ENCODE data around the gene ANAPC15. TPM values are rescaled to one million over a fixed set of nuclear protein-coding genes. Genes with fewer than 3 reads are reported as not detected.

The ANAPC15 gene
- 38.7 TPM for polyA plus RNA-seq (2012; ENCODE audit: insufficient read length, low read depth)

DNA sequence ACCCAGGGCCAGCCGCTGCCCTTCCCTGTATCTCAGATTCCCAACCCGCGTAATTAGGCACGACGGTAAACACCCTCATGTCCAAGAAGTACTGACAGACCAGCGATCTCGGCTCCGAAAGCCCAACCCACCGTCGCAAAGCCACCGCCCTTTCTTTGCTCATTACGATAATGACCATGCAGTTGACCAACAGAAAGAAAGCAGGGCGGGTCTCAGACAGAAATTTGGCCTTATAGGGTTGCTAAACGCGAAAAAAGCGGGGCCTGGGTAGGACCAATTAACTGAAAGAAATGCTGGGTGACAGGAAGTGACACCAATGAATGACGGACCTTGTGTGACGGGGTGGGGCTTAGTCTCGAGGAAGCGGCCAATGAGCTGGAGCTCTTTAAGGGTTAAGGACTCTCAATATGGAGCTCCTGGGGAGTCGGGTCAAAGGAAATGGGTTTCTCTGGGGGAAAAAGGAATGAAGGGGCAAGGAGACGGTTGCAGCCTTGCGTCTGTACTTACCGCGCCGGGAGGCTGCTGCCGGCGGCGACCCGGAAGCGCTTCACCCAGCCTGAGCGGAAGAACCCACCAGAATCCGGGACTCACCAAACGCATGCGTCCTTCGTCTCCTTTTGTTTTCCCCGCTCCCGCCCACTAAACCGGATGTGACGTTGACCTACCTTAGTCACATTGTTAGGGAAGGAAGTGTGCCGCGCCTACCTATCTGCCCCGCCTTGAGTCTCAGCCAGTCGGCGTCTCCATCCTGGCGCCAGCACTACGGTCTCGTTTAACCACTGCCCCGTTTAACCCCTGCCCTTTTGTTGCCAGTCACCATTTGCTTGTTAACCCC is at the start of gene ANAPC15:
Gene ANAPC15 (minus strand): TSS at position 553 of the 835 bp plus-strand sequence. CDS start 1,419 bp downstream, outside the sequence.
- TF ChIP-seq TAF1 (IDR thresholded peaks at IDR 0.05; ENCODE audit: borderline replicate concordance, insufficient read depth, low read length) (peak; percentile 80; the same call in 1 of the 2 replicates), REST (IDR thresholded peaks at IDR 0.05; ENCODE audit: insufficient read depth in 1 of 2, low read depth in 2 of 2, low read length in 2 of 2) (no peak), SIN3A (IDR thresholded peaks at IDR 0.05; ENCODE audit: borderline replicate concordance, insufficient read depth, low read length) (peak; percentile 49; the same call in 1 of the 2 replicates), FOXP2 (optimal IDR thresholded peaks at IDR 0.05; ENCODE audit: borderline replicate concordance, extremely low read depth, extremely low read length, insufficient read depth) (peak; percentile 64), POLR2AphosphoS5 (IDR thresholded peaks at IDR 0.05; ENCODE audit: low read depth, low read length) (peak; percentile 97)

DNA sequence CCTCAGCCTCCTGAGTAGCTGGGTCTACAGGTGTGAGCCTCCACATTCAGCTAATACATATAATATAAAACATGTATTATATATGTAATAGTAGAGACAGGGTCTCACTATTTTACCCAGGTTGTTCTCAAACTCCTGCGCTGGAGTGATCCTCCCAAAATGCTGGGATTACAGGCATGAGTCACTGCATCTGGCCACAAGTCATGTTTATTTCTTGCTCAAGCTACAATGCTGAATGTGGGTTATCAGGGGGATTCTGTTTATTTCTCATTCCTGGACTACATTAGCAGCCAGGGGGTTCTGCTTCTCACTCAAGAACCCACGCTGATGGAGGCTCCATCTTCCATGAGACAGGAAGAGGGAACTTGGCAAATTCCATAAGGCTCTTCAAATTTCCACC is 47.8 kb upstream of the ANAPC15 start:
- TF ChIP-seq TAF1 (IDR thresholded peaks at IDR 0.05; ENCODE audit: borderline replicate concordance, insufficient read depth, low read length) (no peak), SIN3A (IDR thresholded peaks at IDR 0.05; ENCODE audit: borderline replicate concordance, insufficient read depth, low read length) (no peak), REST (IDR thresholded peaks at IDR 0.05; ENCODE audit: insufficient read depth in 1 of 2, low read depth in 2 of 2, low read length in 2 of 2) (no peak), FOXP2 (optimal IDR thresholded peaks at IDR 0.05; ENCODE audit: borderline replicate concordance, extremely low read depth, extremely low read length, insufficient read depth) (no peak), POLR2AphosphoS5 (IDR thresholded peaks at IDR 0.05; ENCODE audit: low read depth, low read length) (no peak)

- TF ChIP-seq POLR2AphosphoS5 (IDR thresholded peaks at IDR 0.05; ENCODE audit: low read depth, low read length) (no peak), FOXP2 (optimal IDR thresholded peaks at IDR 0.05; ENCODE audit: borderline replicate concordance, extremely low read depth, extremely low read length, insufficient read depth) (no peak), SIN3A (IDR thresholded peaks at IDR 0.05; ENCODE audit: borderline replicate concordance, insufficient read depth, low read length) (no peak), TAF1 (IDR thresholded peaks at IDR 0.05; ENCODE audit: borderline replicate concordance, insufficient read depth, low read length) (no peak)
Measured at GRCh38 chr11:72157131-72157530, 44.6 kb upstream of the ANAPC15 start.

DNA sequence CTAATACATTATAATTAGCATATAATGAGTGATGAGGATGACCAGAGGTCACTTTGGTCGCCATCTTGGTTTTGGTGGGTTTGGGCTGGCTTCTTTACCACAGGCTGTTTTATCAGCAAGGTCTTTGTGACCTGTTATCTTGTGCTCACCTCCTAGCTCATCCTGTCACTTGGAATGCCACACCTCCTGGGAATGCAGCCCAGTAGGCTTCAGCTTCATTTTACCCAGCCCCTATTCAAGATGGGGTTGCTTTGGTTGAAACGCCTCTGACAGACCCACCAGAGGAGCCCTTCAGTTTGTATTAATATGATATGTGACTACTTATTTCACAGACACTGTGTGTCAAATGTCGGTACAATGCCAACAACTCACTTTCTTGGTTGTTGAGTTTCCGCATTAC is 43.3 kb upstream of the ANAPC15 start:
- no peak for TF ChIP-seq SIN3A (IDR thresholded peaks at IDR 0.05; ENCODE audit: borderline replicate concordance, insufficient read depth, low read length)
- TF ChIP-seq FOXP2 (optimal IDR thresholded peaks at IDR 0.05; ENCODE audit: borderline replicate concordance, extremely low read depth, extremely low read length, insufficient read depth) = no peak
- TF ChIP-seq TAF1 (IDR thresholded peaks at IDR 0.05; ENCODE audit: borderline replicate concordance, insufficient read depth, low read length) = no peak
- TF ChIP-seq POLR2AphosphoS5 (IDR thresholded peaks at IDR 0.05; ENCODE audit: low read depth, low read length) = no peak
- no peak for TF ChIP-seq REST (IDR thresholded peaks at IDR 0.05; ENCODE audit: insufficient read depth in 1 of 2, low read depth in 2 of 2, low read length in 2 of 2)

DNA sequence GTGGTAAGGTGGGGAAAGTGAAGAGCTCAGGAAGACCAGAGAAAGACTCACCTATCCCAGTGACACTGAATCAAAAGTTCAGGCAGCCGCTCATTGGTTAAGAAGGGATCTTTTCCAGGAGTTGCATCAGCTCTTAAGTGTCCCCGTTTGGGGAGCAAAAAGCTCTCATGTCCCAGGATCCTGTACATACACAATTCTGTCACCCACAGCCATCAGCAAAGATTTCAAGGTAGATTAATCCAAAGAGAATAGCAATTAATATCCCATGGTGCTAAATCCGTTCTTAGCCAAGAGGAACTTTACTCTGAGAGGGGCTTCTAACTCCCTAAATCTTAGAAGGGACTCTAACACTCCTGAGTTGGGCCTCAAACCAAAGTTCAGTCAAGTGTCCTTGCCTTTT is 42.3 kb upstream of the ANAPC15 start:
- no peak for TF ChIP-seq FOXP2 (optimal IDR thresholded peaks at IDR 0.05; ENCODE audit: borderline replicate concordance, extremely low read depth, extremely low read length, insufficient read depth)
- no peak for TF ChIP-seq POLR2AphosphoS5 (IDR thresholded peaks at IDR 0.05; ENCODE audit: low read depth, low read length)
- no peak for TF ChIP-seq TAF1 (IDR thresholded peaks at IDR 0.05; ENCODE audit: borderline replicate concordance, insufficient read depth, low read length)
- TF ChIP-seq SIN3A (IDR thresholded peaks at IDR 0.05; ENCODE audit: borderline replicate concordance, insufficient read depth, low read length) = no peak
- no peak for TF ChIP-seq REST (IDR thresholded peaks at IDR 0.05; ENCODE audit: insufficient read depth in 1 of 2, low read depth in 2 of 2, low read length in 2 of 2)
